ENCODE data around the gene MGMT. TPM values are rescaled to one million over a fixed set of nuclear protein-coding genes. Genes with fewer than 3 reads are reported as not detected.

MGMT gene
- total RNA-seq, 1 experiment from 2014 or later: 11.5 TPM

DNA sequence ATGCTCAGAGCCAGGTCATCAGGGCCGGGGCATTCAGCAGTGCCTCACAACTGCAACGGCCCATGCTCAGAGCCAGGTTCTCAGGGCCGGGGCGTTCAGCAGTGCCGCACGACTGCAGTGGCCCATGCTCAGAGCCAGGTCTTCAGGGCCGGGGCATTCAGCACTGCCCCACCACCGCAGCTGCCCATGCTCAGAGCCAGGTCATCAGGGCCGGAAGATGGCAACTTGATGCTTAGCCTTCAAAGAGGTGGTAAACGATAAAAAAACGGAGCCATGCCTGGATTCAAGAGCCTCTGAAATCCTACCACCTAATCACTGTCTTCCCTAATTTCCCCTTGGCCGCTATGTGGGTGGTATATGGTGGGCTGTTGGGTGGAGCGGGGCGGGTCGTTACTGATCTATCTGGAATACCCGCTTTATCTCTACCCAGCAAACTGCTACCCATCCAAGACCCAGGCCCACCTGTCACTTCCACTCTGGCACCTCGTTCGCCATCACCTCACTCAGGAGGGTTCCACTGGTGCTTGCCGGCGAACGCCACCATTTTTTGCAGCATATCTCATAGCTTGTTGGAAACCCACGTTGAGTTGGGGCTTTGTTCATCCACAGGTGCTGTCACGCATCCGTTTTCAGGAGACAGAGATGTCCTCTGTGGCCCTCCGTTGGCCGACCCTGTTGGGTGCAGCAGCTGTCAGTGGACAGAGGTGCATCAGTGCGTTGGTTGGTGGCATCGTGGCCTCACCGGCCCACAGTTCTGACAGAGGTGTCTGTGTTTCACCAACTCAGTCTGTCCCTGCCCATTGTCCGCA is 275.9 kb downstream of the MGMT start:
- intact Hi-C loops (cut with micrococcal nuclease): no loop called here
- Histone ChIP-seq H3K27me3 (ENCODE audit: insufficient read depth, low read length) (no peaks in the 10 kb centered on the region), H3K27ac (ENCODE audit: low read depth, low read length) (no peak overlapping the region), H2AFZ (ENCODE audit: low read depth, low read length, poor library complexity, severe bottlenecking) (no peak overlapping the region), H3K4me3 (replicated peaks in 1 of 2; ENCODE audit: low read depth in 1 of 2, low read length in 2 of 2) (no peak overlapping the region), H3K9me2 (ENCODE audit: insufficient read depth) (no peaks in the 10 kb centered on the region), H3K9me3 (ENCODE audit: control insufficient read depth in 1 of 2, insufficient read depth in 1 of 2, low read depth in 1 of 2, low read length in 2 of 2) (no peaks in the 10 kb centered on the region), H3K9ac (ENCODE audit: low read length) (no peak overlapping the region), H3K79me2 (ENCODE audit: insufficient read depth, low read length) (no peaks in the 10 kb centered on the region), H3K4me1 (ENCODE audit: control insufficient read depth in 1 of 2, insufficient read depth in 2 of 2, low read length in 2 of 2) (no peaks in the 10 kb centered on the region), H4K20me1 (ENCODE audit: insufficient read depth) (no peaks in the 10 kb centered on the region), H3K36me3 (ENCODE audit: control insufficient read depth in 1 of 2, insufficient read depth in 2 of 2, low read length in 2 of 2) (no peaks in the 10 kb centered on the region), H3K4me2 (ENCODE audit: low read length) (no peak overlapping the region)
- ATAC-seq: no peak
- RAD21 ChIA-PET (ENCODE audit: low non-redundant PET in 1 of 2, low total read pairs in 2 of 2, uncharacterized antibody in 2 of 2, unreplicated experiment in 2 of 2): no interaction called here
- TF ChIP-seq RAD21 (IDR thresholded peaks at IDR 0.05; ENCODE audit: low read depth): no peak
- TF ChIP-seq, protein P1, sequence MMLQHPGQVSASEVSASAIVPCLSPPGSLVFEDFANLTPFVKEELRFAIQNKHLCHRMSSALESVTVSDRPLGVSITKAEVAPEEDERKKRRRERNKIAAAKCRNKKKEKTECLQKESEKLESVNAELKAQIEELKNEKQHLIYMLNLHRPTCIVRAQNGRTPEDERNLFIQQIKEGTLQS (IDR thresholded peaks at IDR 0.05): no peak
- no peak for TF ChIP-seq POLR2AphosphoS5 (IDR thresholded peaks at IDR 0.05; ENCODE audit: low read depth, low read length)
- TF ChIP-seq FOSL1 (IDR thresholded peaks at IDR 0.05; ENCODE audit: low read depth): no peak
- no peak for TF ChIP-seq TCF7L2 (IDR thresholded peaks at IDR 0.05; ENCODE audit: borderline replicate concordance, extremely low read depth, insufficient read depth, insufficient read length)
- no peak for TF ChIP-seq CBX3 (IDR thresholded peaks at IDR 0.05; ENCODE audit: low read depth)
- TF ChIP-seq, protein P2, sequence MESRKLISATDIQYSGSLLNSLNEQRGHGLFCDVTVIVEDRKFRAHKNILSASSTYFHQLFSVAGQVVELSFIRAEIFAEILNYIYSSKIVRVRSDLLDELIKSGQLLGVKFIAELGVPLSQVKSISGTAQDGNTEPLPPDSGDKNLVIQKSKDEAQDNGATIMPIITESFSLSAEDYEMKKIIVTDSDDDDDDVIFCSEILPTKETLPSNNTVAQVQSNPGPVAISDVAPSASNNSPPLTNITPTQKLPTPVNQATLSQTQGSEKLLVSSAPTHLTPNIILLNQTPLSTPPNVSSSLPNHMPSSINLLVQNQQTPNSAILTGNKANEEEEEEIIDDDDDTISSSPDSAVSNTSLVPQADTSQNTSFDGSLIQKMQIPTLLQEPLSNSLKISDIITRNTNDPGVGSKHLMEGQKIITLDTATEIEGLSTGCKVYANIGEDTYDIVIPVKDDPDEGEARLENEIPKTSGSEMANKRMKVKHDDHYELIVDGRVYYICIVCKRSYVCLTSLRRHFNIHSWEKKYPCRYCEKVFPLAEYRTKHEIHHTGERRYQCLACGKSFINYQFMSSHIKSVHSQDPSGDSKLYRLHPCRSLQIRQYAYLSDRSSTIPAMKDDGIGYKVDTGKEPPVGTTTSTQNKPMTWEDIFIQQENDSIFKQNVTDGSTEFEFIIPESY (IDR thresholded peaks at IDR 0.05; ENCODE audit: extremely low read depth, insufficient replicate concordance, low read length): no peak
- no peak for TF ChIP-seq POLR2A (IDR thresholded peaks at IDR 0.05; ENCODE audit: borderline replicate concordance, extremely low read depth, insufficient read depth, insufficient read length)
- no peak for TF ChIP-seq ZNF274 (IDR thresholded peaks at IDR 0.05; ENCODE audit: low read depth, low read length)
- no peak for TF ChIP-seq SRF (IDR thresholded peaks at IDR 0.05; ENCODE audit: low read depth)
- TF ChIP-seq, protein P3, sequence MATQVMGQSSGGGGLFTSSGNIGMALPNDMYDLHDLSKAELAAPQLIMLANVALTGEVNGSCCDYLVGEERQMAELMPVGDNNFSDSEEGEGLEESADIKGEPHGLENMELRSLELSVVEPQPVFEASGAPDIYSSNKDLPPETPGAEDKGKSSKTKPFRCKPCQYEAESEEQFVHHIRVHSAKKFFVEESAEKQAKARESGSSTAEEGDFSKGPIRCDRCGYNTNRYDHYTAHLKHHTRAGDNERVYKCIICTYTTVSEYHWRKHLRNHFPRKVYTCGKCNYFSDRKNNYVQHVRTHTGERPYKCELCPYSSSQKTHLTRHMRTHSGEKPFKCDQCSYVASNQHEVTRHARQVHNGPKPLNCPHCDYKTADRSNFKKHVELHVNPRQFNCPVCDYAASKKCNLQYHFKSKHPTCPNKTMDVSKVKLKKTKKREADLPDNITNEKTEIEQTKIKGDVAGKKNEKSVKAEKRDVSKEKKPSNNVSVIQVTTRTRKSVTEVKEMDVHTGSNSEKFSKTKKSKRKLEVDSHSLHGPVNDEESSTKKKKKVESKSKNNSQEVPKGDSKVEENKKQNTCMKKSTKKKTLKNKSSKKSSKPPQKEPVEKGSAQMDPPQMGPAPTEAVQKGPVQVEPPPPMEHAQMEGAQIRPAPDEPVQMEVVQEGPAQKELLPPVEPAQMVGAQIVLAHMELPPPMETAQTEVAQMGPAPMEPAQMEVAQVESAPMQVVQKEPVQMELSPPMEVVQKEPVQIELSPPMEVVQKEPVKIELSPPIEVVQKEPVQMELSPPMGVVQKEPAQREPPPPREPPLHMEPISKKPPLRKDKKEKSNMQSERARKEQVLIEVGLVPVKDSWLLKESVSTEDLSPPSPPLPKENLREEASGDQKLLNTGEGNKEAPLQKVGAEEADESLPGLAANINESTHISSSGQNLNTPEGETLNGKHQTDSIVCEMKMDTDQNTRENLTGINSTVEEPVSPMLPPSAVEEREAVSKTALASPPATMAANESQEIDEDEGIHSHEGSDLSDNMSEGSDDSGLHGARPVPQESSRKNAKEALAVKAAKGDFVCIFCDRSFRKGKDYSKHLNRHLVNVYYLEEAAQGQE (IDR thresholded peaks at IDR 0.05; ENCODE audit: low read depth): no peak
- TF ChIP-seq EZH2phosphoT487 (IDR thresholded peaks at IDR 0.05; ENCODE audit: borderline replicate concordance): no peak
- TF ChIP-seq CEBPB (IDR thresholded peaks at IDR 0.05; ENCODE audit: low read depth): no peak
- no peak for TF ChIP-seq SIN3A (IDR thresholded peaks at IDR 0.05; ENCODE audit: low read depth)
- no peak for TF ChIP-seq ELF1 (IDR thresholded peaks at IDR 0.05; ENCODE audit: borderline replicate concordance, low read depth)
- TF ChIP-seq EGR1 (IDR thresholded peaks at IDR 0.05; ENCODE audit: low read depth): no peak
- DNase-seq (ENCODE audit: low read depth, low spot score): no peak
- POLR2A ChIA-PET: no interaction called here
- BruUV-seq (replicated peaks): no TSS peak
- CTCF ChIA-PET: no interaction called here
